ENCODE measurements around the gene THG1L. TPM values are rescaled to one million over a fixed set of nuclear protein-coding genes. Genes with fewer than 3 reads are reported as not detected.

Gene THG1L
- total and polyA plus RNA-seq, 2 experiments from 2014 or later: 12.2 to 13.8 TPM

DNA sequence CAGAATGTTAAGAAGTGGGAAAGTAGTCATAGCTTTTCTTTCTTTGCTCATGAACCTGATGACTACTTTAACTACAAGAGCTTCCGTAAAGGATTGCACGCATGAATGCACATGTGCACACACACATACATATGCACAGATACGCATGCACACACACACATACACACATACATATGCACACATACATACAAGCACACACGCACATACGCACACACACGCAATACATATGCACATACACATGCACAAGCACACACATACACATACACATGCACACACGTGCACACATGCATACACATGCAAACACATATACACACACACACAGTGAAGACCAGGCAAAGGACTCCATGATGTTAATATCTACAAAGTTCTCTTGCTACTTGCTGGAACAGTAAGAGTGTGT is 35.2 kb downstream of the THG1L start:
- Mint-ChIP-seq H3K4me3 (no peak overlapping the region), H3K4me1 (no peaks in the 10 kb centered on the region), H3K27ac (no peak overlapping the region), H3K27me3 (ENCODE audit: insufficient read depth, low read depth, poor library complexity) (peaks cover 5% of the 10 kb centered on the region), H3K9me3 (no peaks in the 10 kb centered on the region; the same call in 2 of the 3 replicates), H3K36me3 (ENCODE audit: low read depth) (no peaks in the 10 kb centered on the region)
- H4K20me1 ChIP-seq (replicated peaks; ENCODE audit: insufficient read depth): no peaks in the 10 kb centered on the region
- H3K27ac ChIP-seq (ENCODE audit: low read depth): no peak overlapping the region
- H3F3A ChIP-seq (replicated peaks; ENCODE audit: low read depth): no peaks in the 10 kb centered on the region
- H3K4me2 ChIP-seq: no peak overlapping the region
- H3K36me3 ChIP-seq (ENCODE audit: insufficient read depth): no peaks in the 10 kb centered on the region
- H3K9me2 ChIP-seq (ENCODE audit: insufficient read depth): no peaks in the 10 kb centered on the region
- ATAC-seq (no peak), DNase-seq (ENCODE audit: low spot score) (no peak)
- no peaks in the 10 kb centered on the region for H3K27me3 ChIP-seq (ENCODE audit: insufficient read depth)
- H2AFZ ChIP-seq: no peak overlapping the region
- H3K79me2 ChIP-seq (replicated peaks; ENCODE audit: insufficient read depth): no peaks in the 10 kb centered on the region
- TF ChIP-seq, protein P1, sequence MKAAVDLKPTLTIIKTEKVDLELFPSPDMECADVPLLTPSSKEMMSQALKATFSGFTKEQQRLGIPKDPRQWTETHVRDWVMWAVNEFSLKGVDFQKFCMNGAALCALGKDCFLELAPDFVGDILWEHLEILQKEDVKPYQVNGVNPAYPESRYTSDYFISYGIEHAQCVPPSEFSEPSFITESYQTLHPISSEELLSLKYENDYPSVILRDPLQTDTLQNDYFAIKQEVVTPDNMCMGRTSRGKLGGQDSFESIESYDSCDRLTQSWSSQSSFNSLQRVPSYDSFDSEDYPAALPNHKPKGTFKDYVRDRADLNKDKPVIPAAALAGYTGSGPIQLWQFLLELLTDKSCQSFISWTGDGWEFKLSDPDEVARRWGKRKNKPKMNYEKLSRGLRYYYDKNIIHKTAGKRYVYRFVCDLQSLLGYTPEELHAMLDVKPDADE (IDR thresholded peaks at IDR 0.05): no peak
- TF ChIP-seq CREB1 (CRISPR knock-in tag; IDR thresholded peaks at IDR 0.05; ENCODE audit: low read depth) (no peak), ZNF331 (CRISPR knock-in tag; IDR thresholded peaks at IDR 0.05; ENCODE audit: low read depth) (no peak), JUNB (IDR thresholded peaks at IDR 0.05; ENCODE audit: unreplicated experiment) (no peak), EZH2 (IDR thresholded peaks at IDR 0.05; ENCODE audit: low read depth, unreplicated experiment) (no peak), EZH2phosphoT487 (IDR thresholded peaks at IDR 0.05; ENCODE audit: unreplicated experiment) (no peak)
- TF ChIP-seq, protein P2, sequence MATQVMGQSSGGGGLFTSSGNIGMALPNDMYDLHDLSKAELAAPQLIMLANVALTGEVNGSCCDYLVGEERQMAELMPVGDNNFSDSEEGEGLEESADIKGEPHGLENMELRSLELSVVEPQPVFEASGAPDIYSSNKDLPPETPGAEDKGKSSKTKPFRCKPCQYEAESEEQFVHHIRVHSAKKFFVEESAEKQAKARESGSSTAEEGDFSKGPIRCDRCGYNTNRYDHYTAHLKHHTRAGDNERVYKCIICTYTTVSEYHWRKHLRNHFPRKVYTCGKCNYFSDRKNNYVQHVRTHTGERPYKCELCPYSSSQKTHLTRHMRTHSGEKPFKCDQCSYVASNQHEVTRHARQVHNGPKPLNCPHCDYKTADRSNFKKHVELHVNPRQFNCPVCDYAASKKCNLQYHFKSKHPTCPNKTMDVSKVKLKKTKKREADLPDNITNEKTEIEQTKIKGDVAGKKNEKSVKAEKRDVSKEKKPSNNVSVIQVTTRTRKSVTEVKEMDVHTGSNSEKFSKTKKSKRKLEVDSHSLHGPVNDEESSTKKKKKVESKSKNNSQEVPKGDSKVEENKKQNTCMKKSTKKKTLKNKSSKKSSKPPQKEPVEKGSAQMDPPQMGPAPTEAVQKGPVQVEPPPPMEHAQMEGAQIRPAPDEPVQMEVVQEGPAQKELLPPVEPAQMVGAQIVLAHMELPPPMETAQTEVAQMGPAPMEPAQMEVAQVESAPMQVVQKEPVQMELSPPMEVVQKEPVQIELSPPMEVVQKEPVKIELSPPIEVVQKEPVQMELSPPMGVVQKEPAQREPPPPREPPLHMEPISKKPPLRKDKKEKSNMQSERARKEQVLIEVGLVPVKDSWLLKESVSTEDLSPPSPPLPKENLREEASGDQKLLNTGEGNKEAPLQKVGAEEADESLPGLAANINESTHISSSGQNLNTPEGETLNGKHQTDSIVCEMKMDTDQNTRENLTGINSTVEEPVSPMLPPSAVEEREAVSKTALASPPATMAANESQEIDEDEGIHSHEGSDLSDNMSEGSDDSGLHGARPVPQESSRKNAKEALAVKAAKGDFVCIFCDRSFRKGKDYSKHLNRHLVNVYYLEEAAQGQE (IDR thresholded peaks at IDR 0.05; ENCODE audit: unreplicated experiment): no peak
- TF ChIP-seq, protein P3, sequence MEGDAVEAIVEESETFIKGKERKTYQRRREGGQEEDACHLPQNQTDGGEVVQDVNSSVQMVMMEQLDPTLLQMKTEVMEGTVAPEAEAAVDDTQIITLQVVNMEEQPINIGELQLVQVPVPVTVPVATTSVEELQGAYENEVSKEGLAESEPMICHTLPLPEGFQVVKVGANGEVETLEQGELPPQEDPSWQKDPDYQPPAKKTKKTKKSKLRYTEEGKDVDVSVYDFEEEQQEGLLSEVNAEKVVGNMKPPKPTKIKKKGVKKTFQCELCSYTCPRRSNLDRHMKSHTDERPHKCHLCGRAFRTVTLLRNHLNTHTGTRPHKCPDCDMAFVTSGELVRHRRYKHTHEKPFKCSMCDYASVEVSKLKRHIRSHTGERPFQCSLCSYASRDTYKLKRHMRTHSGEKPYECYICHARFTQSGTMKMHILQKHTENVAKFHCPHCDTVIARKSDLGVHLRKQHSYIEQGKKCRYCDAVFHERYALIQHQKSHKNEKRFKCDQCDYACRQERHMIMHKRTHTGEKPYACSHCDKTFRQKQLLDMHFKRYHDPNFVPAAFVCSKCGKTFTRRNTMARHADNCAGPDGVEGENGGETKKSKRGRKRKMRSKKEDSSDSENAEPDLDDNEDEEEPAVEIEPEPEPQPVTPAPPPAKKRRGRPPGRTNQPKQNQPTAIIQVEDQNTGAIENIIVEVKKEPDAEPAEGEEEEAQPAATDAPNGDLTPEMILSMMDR (conservative IDR thresholded peaks at IDR 0.05; ENCODE audit: low read depth in 2 of 2): no peak
- H3K4me3 ChIP-seq: no peak overlapping the region
- H3K4me1 ChIP-seq (ENCODE audit: insufficient read depth): no peaks in the 10 kb centered on the region

DNA sequence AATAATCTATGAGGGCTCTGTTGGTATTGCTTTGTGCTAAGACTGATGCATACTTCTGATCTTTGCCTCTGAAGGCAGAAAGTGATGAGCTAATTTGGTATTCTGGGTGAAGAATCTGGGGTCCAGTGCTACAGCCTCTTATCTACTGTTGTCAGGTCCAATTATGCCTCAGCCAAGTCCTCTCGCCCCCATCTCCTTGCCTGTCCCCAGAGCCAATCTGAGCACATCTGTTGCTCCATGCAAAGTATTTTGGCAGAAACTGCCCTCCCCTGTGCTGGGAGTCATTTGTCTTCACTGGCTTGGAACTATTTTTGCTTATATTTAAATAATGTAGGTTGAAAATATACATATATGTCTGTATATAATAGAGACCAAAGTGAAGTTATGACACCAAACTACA is 35.7 kb downstream of the THG1L start:
- Mint-ChIP-seq H3K9me3 (no peaks in the 10 kb centered on the region; the same call in 2 of the 3 replicates), H3K4me1 (no peaks in the 10 kb centered on the region), H3K27me3 (ENCODE audit: insufficient read depth, low read depth, poor library complexity) (peaks cover 5% of the 10 kb centered on the region), H3K27ac (no peak overlapping the region), H3K36me3 (ENCODE audit: low read depth) (no peaks in the 10 kb centered on the region), H3K4me3 (no peak overlapping the region)
- Histone ChIP-seq H3K27me3 (ENCODE audit: insufficient read depth) (no peaks in the 10 kb centered on the region), H3K27ac (ENCODE audit: low read depth) (no peak overlapping the region), H3F3A (replicated peaks; ENCODE audit: low read depth) (no peaks in the 10 kb centered on the region), H3K4me3 (no peak overlapping the region), H3K9me2 (ENCODE audit: insufficient read depth) (no peaks in the 10 kb centered on the region), H3K4me1 (ENCODE audit: insufficient read depth) (no peaks in the 10 kb centered on the region), H3K4me2 (no peak overlapping the region), H4K20me1 (replicated peaks; ENCODE audit: insufficient read depth) (no peaks in the 10 kb centered on the region), H2AFZ (no peak overlapping the region), H3K36me3 (ENCODE audit: insufficient read depth) (no peaks in the 10 kb centered on the region), H3K79me2 (replicated peaks; ENCODE audit: insufficient read depth) (no peaks in the 10 kb centered on the region)
- ATAC-seq: no peak
- no peak for DNase-seq (ENCODE audit: low spot score)
- TF ChIP-seq POLR2AphosphoS5 (IDR thresholded peaks at IDR 0.05; ENCODE audit: low read depth): no peak
- TF ChIP-seq, protein P3 (conservative IDR thresholded peaks at IDR 0.05; ENCODE audit: low read depth in 2 of 2): no peak
- TF ChIP-seq, protein P1 (IDR thresholded peaks at IDR 0.05): no peak
- TF ChIP-seq EZH2 (IDR thresholded peaks at IDR 0.05; ENCODE audit: low read depth, unreplicated experiment): no peak
